Islet of Langerhans (tissue), 1 donor: ENCODE measurements around the gene SHLD1.
"Not testable (repeated sequence)": the region's sequence is repeated elsewhere in the genome, so short reads cannot be mapped to it uniquely, and the experiment has no call there.

Experiments used
- FAIRE-seq: peaks from one replicate; lab custom pipeline; 2011; peaks lifted over from hg19 to GRCh38; lab: Jason Lieb, UNC

SHLD1 gene

GRCh38 chr20:5737619-5737953, 12.6 kb upstream of the SHLD1 start:
- no peak for FAIRE-seq

GRCh38 chr20:5737966-5738365, 12.2 kb upstream of the SHLD1 start:
- FAIRE-seq = no peak

DNA sequence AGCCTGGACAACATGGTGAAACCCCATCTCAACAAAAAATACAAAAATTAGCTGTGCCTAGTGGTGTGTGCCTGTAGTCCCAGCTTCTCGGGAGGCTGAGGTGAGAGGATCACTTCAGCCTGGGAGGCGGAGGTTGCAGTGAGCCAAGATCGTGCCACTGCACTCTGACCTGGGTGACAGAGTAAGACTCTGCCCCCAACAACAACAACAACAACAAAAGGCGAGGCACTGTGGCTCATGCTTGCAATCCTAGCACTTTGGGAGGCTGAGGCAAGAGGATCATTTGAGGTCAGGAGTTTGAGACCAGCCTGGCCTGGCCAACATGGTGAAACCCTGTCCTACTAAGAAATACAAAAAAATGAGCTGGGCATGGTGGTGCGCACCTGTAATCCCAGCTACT, 9.6 kb upstream of the SHLD1 start:
- FAIRE-seq = not testable (repeated sequence)

- no peak for FAIRE-seq
Measured at GRCh38 chr20:5741089-5741488, 9.1 kb upstream of the SHLD1 start.

DNA sequence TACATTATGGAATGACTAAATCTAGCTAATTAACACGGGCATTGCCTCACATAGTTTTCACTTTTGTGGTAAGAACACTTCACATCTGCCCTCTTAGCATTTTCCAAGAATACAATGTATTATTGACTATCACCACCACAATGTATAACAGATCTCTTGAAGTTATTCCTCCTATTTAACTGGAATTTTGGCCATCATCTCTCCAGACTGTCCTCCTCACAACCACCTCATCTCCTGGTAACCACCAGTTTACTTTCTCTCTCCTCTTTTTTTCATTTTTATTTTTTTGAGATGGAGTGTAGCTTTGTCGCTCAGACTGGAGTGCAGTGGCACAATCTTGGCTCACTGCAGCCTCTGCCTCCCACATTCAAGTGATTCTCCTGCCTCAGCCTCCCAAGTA, 8.2 kb upstream of the SHLD1 start:
- no peak for FAIRE-seq

- FAIRE-seq = no peak
Measured at GRCh38 chr20:5745416-5746030, 4.7 kb upstream of the SHLD1 start.

GRCh38 chr20:5746064-5746463, 4.1 kb upstream of the SHLD1 start:
- FAIRE-seq = no peak

GRCh38 chr20:5748246-5748645, 2.0 kb upstream of the SHLD1 start:
- FAIRE-seq = no peak

DNA sequence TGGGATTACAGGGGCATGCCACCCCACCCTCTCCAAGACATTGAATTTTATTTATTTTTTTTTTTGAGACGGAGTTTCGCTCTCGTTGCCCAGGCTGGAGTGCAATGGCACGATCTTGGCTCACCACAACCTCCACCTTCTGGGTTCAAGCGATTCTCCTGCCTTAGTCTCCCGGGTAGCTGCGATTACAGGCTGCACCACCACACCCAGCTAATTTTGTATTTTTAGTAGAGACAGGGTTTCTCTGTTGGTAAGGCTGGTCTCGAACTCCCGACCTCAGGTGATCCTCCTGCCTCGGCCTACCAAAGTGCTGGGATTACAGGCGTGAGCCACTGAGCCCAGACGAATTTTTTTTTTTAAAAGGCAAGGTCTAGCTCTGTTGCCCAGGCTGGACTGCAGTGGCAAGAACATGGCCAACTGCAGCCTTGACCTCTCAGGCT, 669 bp upstream of the SHLD1 start:
- FAIRE-seq = not testable (repeated sequence)

GRCh38 chr20:5751856-5752255, 1.7 kb downstream of the SHLD1 start:
- FAIRE-seq = no peak

- FAIRE-seq = no peak
Measured at GRCh38 chr20:5753814-5754213, 3.6 kb downstream of the SHLD1 start.

DNA sequence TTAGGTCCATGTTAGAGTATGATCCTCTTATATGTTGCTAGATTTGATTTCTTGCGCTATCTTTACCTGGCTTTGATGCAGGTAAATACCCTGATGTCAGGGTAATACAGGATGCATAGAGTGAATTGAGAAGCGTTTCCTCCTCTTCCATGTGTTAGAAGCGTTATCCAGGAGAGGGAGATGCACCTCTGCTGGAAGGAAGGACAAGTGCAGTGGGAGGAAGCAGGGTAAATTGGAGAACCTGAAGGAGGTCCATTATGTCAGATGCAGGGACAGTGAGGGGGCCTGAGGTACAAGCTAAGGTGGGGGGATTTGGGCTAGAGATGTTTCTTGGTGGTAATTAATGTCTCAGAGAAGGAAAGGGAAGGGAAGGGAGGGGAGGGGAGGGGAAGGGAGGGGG, 7.7 kb downstream of the SHLD1 start:
- no peak for FAIRE-seq

DNA sequence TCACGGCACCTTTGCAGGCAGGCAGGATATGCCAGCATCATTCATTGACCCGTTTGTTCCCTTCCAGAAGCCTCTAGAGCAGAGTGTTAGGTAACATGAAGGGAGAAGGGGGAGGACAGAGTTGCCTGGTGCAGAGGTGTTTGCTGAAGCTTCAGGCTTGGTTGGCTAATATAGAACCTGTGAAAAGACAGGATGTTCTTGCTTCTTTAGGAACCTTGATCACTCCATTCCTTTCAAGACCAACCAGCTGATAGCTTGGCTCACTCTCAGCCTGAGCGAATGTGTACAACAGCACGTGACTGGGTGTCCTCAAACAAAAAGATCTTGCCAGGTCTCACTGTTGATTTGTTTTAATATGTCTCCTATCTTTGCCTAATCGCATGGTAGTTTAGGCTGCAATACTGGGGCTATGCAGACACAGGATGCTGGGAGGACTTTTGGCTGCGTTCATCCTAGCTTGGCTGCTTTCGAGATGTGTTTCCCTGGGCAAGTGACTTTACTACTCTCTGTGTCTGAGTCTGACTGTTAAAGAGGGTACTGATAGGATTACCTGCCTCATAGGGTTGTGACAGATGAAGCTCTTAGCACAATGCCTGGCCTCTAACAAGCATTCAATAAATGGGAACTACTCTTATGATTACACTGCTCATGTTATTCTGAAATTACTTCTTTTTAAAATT, 16.0 kb downstream of the SHLD1 start:
- FAIRE-seq = peak; percentile 49

- no peak for FAIRE-seq
Measured at GRCh38 chr20:5767493-5768098, 17.4 kb downstream of the SHLD1 start.

GRCh38 chr20:5770231-5770986, 20.2 kb downstream of the SHLD1 start:
- FAIRE-seq = no peak

- FAIRE-seq = no peak
Measured at GRCh38 chr20:5770987-5771318, 20.8 kb downstream of the SHLD1 start.

DNA sequence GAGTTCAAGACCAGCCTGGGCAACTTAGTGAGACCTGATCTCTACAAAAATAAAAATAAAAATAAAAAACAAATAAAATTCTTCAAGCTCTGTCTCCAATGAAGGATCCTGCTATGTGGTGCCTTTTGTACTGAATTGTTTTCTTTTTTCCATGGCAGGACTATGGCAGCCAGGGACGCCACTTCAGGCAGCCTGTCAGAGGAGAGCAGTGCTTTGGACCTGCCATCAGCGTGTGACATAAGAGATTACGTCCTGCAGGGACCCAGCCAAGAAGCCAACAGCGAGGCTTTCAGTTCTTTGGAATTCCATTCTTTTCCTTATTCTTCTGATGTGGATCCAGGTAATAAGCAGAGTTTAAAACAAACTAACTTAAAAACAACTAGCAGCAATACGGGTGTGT, 22.5 kb downstream of the SHLD1 start:
- no peak for FAIRE-seq

DNA sequence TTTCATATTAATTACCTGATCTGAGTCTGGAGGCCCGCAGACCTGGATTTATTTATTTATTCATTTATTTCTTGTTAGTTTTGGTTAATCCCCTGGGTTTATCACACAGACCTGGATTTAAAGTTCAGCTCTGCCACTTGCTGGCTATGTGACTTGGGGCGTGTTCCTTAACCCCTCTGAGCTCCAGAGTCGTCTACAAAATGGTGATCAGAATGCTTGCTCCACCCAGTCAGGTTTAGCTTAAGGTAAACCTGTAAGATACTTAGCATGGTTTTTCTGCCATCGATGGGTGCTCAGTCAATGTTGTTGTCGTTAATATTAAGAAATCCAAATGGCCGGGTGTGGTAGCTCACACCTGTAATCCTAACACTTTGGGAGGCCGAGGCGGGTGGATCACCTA, 23.4 kb downstream of the SHLD1 start:
- FAIRE-seq = no peak

DNA sequence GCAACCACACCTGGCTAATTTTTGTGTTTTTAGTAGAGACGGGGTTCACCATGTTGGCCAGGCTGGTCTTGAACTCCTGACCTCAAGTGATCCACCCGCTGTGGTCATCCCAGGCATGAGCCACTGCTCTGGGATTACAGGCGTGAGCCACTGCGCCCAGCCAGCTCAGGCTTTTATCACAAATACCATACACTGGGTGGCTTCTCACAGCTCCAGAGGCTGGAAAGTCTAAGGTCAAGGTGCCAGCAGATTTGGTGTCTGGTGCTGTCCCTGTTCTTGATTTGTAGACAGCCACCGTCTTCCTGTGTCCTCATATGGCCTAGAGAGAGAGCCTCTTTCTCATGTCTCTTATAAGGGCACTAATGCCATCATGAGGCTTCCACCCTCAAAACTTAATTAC, 25.9 kb downstream of the SHLD1 start:
- no peak for FAIRE-seq

- FAIRE-seq = no peak
Measured at GRCh38 chr20:5779071-5779900, 29.1 kb downstream of the SHLD1 start.

DNA sequence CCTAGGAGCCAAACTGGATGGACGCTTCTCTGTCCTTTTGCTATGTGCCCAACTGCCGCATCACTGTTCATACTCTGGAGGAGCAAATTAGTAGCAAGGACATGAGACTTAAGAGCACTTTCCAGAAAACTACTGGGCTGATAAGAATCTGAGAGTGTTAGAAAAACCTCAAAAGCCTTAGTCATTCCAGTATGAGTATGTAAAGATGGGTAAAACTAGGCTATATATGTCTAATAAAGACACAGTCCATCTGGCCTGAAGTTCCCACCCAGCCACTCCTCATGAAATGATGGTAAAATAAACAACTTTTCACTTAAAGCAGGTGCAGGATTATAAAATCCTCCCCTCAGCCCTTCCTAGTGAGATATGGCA, 30.6 kb downstream of the SHLD1 start:
- FAIRE-seq = no peak

DNA sequence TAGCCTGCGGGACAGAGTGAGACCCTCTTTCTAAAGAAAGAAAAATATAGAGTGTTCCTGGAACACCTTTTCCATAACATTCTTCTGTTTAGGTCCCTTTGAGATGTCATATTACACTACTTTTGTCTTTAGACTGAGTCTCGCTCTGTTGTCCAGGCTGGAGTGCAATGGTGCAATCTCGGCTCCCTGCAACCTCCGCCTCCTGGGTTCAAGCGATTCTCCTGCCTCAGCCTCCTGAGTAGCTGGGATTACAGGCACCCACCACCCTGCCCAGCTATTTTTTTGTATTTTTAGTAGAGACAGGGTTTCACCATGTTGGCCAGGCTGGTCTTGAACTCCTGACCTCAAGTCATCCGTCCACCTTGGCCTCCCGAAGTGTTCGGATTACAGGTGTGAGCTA, 31.2 kb downstream of the SHLD1 start:
- FAIRE-seq = not testable (repeated sequence)
